ENCODE data around the gene FAM221A.

DNA sequence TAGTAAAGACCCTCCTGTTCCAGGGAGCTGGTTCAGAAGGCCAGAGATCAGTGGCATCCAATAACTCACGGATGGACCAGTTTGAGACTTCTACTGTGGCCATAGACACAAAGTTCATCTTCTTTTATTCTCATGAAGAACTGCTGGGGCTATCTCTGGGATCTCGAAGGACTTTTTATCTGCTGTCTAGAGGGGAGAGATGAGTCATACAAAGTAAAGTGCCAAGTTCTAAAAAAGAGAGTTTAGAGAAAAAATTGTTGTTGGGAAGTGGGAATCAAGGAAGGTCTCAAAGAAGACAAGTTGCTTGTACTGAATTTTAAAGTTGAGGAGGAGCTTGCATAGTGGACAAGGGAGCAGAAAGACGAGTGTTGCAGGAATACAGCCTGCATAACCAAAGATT lies 8.0 kb upstream of the FAM221A start:
- TF ChIP-seq EZH2 (IDR thresholded peaks at IDR 0.05; ENCODE audit: borderline replicate concordance, low read depth, low read length, poor library complexity, severe bottlenecking) = no peak
- TF ChIP-seq, protein P1, sequence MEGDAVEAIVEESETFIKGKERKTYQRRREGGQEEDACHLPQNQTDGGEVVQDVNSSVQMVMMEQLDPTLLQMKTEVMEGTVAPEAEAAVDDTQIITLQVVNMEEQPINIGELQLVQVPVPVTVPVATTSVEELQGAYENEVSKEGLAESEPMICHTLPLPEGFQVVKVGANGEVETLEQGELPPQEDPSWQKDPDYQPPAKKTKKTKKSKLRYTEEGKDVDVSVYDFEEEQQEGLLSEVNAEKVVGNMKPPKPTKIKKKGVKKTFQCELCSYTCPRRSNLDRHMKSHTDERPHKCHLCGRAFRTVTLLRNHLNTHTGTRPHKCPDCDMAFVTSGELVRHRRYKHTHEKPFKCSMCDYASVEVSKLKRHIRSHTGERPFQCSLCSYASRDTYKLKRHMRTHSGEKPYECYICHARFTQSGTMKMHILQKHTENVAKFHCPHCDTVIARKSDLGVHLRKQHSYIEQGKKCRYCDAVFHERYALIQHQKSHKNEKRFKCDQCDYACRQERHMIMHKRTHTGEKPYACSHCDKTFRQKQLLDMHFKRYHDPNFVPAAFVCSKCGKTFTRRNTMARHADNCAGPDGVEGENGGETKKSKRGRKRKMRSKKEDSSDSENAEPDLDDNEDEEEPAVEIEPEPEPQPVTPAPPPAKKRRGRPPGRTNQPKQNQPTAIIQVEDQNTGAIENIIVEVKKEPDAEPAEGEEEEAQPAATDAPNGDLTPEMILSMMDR (conservative IDR thresholded peaks at IDR 0.05; ENCODE audit: low read depth, low read length) = no peak

All from A673 (cell line).